GM19395 (cell line): ENCODE measurements around the gene GPM6B.

Experiments used
- ATAC-seq: cut with Tn5 transposase; IDR thresholded peaks from one replicate; pipeline ENCODE4 v1.9.1; 2021; ENCODE audit warnings: mild to moderate bottlenecking, moderate library complexity; ENCODE audit not compliant: unreplicated experiment

The GPM6B gene

DNA sequence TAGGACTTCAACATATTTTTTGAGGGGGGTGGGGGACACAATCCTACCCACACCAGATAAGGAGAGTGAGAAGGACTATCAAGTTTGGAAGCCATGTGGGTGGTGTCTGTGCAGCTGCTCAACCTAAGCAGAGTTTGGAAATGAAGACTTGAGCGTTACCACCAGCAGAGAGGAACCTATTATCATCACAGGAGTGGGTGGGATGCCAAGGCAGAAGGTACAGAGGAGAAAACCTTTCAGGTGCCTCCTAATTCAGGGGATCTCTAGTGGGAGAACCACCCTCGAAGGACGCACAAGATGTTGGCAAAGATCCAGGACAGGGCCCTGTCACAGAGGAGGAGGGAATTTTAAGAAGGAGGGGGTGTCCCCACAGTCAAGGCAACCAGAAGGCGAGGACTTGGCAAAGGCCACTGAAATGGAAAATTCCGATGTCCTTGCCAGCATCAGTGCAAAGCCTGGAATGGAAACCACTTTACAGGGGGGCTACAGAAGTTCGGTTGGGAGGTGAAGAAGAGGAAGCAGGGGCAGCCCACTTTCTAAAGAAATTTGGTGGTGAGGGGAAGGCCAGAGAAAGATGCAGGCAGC lies 8.4 kb upstream of the GPM6B start:
- ATAC-seq = no peak

DNA sequence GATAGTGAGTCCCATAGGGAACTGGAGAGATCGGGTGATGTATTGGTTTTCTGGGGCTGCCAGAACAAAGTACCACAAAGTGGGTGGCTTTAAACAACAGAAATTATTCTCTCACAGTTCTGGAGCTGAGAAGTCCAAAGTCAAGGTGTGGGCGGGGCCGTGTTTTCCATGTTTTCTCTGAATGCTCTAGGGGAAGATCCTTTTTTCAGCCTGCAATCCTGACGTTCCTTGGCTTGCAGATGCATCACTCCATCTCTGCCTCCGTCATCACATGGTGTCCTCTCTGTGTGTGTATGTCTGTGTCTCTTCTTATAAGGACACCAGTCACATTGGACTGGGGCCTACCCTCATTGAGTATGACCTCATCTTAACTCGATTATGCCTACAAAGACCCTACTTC lies 7.9 kb upstream of the GPM6B start:
- ATAC-seq = no peak

DNA sequence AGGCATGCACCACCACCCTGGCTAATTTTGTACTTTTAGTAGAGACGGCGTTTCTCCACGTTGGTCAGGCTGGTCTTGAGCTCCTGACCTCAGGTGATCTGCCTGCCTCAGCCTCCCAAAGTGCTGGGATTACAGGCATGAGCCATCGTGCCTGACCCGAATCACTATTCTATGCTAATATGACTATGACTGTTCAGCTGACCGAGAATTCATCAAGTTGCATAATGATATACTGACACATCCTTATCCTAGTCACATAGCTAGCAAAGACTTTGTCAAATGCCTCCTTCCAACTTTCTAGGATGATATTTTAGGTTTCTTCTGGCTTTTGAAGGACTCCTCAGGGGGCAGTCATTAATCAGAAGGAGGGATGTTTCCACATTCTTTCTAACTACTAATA lies 4.8 kb upstream of the GPM6B start:
- ATAC-seq = no peak

DNA sequence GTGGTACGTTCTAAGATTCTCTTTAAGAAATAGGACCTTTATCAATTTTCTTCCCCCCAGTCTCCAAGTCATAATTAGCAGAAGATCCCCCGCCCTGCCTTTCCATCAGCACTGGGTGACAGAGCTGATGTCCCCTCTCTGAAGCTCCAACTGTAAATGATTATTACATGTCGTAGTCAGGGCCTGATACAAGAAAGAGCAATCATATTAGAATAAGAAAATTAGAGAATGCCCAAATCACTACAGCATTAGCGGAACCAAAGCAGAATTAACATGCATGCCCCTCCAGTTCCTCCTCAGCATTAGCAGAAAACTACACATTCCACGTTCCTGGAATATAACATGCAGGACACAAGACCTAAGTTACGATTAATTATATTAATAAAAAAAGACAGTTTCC lies 717 bp downstream of the GPM6B start:
- no peak for ATAC-seq

DNA sequence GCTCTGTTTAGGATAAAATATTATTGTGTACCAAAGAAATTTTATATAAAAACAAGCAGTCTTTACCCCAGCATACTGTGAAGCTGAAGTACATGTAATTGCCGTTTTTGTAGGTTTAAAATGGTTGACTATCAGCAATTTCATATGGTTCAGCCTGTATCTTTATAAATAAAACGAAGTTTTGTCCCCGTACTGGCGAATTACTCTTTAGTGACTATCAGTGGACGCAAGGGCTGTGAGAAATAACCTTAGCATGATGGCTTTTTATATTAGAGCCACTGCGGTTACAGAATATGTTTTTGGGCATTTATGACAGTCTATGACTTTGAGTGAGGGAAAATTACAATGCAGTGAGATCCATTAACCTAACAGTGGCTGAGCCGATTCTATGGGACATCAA lies 1.2 kb downstream of the GPM6B start:
- ATAC-seq = no peak

DNA sequence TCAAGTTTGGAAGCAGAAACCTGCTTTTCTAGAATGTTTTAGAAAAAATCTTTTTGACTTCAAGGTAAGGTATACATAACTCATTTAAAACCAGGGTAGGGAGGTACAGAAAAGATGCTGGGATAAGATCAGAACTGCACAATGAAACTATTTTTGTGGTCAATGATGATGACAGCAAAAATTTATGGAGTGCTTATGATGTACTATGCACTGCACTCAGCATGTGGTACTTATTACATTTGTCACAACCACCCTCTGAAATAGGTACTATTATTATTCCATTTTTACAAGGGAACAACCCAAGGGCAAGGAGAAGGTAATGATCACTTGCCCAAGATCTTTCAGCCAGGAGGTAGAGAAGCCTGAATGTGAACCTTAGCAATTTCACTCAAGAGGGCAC lies 8.0 kb downstream of the GPM6B start:
- no peak for ATAC-seq

DNA sequence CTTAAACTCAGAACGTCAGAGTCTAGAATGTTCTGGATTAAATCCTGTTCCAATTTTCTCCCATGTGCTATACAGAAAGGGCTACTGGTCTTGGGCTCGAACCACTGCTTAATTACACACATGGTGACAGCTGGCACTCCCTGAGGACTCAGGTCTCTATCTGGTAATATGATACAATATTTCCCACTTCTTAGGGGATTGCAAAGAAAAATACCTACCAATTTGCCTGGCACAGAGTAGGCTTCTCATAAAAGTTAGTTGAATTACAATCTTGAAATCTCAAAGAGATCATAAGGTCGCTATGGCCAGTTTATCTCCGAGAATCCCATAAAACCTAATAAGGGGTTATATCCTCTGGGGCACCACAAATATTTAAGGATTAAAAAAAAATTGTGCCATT lies 8.6 kb downstream of the GPM6B start:
- no peak for ATAC-seq

DNA sequence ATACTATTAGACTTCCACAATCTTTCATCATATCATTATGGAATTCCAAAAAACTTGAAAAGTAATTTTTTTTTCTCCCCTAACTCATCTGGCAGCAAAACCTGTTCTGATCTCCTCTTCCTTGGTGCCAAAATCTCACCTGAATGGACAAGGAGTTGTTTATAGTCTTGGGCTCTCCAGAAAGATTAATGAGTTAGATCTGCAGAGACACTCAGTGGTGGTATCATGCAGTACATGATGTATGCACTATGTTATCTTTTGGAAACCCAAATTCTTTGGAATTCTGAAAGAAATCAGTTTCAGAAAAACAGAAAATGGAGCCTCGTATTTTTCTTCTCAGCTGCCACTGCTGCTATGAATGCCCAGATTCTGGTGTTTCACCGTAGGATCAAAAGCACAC lies 11.7 kb downstream of the GPM6B start:
- no peak for ATAC-seq

DNA sequence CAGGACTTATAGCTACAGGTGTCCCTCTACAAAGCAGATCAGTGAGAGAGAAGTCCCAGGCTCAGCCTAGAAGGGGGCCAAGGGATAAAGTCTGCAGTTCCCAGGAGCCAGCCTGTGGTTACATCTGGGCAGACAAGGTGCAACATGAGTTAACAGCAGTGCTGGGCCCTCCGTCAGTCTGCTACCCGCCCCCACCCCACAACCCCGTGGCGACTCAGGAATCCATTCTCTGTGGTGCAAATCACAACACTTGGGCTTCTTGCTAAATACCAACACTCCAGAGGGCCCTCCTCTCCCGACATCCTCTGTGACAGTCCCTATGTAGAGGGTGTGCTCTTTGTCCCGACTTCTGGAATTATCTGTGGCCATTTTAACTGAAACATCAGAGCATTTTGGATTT lies 13.8 kb downstream of the GPM6B start:
- no peak for ATAC-seq

DNA sequence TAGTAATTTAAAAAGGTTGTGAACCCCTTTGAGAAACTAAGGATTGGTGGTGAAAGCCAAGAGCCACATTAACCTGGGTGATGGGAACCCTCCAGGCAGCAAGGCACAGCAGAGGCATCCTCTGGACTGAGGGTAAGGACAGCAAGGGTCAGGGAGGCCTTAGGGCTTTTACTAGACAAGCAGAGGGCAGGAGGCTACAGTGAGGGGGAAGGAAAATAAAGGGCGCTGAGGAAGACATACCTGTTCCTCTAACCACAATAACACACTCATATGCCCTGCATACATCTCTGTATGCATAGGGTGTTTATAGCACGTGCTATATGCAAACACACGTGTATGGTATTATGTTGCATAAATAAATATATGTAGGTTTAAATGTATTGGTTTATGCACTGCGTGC lies 18.7 kb downstream of the GPM6B start:
- ATAC-seq = no peak

DNA sequence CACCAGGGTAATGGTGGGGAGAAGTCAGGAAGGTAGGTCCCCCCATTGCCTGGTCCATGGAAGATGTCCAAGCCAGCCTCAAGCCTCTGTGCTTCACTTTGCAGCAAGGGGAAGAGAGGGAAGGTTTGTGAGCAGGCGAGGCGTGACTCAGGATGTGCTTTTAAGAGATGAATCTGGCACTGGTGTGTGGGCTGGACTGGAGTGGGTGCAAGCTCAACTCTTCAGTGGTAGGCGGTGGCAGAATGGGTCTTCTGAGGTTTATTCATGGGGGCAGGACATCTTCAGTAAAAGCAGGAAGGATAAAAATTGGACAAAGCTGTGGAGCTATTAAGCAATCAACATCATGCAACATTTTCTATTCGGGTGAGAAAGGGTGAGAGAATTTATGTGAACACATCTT lies 19.4 kb downstream of the GPM6B start:
- ATAC-seq = no peak

DNA sequence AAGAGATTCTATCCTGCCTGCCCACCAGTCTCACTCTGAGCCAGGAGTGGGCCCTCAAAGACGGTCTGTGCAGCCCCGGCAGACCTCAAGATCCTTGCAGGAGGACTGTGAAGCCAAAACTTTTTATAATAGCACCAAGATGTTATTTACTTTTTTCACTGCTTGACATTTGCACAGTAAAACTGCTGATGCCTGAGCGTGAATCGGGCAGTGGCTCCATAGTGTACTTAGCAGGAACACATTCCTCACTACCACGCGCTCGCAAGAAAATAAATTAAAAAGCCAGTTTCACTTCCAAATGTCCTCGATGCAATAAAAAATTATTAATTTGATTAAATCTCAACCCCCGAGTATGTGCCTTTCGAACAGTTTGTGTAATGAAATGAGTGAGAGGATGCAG lies 22.5 kb downstream of the GPM6B start:
- no peak for ATAC-seq

DNA sequence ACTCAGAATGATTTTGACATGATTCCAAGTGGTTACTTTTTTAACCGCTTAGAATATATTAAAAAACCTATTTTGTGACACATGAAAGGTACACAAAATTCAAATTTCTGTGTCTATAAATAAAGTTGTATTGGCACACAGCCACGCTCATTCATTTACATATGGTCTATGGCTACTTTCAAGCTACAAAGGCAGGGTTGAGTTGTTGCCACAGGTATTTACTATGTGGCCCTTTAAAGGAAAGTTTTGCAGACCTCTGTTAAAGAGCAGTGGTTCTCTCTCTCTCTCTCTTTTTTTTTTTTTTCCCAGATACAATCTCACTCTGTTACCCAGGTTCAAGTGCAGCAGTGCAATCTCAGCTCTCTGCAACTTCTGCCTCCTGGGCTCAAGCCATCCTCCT lies 23.0 kb downstream of the GPM6B start:
- ATAC-seq = no peak

DNA sequence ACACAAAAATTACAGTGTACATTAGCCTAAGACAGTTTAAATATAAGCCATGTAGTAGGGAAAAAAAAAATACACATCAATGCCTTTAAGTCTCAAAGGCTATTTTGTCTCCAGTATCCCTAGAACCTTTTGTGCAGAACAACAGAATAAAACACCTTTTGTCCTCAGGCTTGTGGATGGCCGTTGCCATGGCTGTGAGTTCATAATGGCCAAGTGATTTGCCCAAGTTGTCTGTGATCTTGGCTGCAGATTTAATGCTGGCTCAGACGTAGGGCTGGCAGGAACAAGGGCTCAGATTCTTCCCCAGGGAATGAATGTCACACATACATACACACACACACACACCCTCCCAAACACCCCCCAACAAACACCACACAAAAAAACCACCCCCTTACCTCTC lies 25.3 kb downstream of the GPM6B start:
- no peak for ATAC-seq

DNA sequence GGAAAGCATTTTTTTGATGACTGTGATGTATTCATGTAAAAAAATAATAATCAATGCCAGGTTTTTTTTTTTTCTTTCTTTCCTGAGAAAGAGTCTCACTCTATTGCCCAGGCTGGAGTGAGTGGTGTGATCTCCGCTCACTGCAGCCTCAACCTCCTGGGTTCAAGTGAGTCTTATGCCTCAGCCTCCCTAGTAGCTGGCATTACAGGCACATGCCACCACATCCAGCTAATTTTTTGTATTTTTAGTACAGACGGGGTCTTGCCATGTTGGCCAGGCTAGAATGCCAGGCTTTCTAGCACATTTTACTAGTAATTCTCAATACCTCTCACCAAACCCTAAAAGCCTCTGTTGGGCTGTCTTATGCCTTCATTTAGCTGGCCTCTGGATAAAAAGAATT lies 25.7 kb downstream of the GPM6B start:
- ATAC-seq = no peak

DNA sequence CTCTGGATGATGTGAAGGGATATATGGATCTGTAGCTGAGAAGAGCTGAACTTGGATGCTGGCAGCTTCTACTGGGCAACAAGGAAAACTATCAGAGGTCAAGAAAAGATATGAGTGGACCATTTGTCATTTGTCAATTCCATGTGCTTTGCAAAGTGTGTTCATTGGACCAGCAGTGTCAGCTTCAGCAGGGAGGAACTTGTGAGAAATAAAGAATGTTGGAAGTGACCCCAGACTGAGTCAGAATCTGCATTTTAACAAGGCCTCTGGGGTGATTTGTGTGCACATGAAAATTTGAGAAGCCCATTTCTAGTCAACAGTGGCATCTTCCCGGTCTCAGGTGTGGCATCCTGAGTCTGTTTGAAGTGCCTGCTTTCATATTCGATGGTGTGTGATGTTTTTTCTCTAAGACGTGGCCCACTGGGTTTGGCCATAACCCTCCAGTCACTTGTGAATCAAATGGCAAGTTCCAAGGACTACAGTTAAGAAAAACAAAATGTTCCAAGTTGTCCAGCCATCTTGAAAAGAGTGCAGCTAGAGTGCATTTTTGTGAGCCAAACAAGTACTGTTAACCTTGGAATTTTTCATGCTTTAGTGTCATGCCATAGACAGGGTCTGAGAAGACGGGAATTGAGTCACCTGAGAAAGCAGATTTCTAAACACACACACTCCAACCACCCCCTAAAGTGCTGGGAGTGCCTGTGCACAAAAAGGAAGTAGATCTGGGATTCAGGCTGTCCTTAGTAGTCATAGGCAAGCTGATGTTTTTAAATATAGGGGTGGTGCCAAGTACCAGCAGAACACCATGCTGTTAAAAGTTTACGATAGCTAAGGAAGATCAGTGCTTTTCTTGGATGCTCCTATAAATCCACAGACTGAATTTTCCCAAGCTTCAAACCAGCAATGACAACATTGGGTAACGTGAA lies 26.4 kb downstream of the GPM6B start:
- ATAC-seq = no peak

DNA sequence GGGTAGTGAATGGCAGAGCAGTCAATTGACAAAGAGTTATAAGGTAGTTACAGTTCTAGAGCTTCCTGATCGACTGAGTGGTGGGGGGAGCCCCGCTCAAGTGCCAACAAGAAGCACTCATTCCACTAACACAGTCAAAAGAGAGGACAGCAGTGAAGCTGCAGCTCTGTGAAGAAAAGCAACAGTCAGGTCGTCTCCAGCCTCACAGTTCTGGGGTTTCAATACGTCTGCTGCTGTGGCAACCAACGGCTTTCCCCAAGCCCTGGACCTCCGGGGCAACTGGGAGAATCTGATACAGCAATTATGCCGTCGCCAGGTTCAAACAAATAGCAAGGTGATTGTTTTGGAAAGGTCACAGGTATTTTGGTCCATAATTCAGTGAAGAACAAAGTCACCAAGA lies 30.8 kb downstream of the GPM6B start:
- no peak for ATAC-seq

DNA sequence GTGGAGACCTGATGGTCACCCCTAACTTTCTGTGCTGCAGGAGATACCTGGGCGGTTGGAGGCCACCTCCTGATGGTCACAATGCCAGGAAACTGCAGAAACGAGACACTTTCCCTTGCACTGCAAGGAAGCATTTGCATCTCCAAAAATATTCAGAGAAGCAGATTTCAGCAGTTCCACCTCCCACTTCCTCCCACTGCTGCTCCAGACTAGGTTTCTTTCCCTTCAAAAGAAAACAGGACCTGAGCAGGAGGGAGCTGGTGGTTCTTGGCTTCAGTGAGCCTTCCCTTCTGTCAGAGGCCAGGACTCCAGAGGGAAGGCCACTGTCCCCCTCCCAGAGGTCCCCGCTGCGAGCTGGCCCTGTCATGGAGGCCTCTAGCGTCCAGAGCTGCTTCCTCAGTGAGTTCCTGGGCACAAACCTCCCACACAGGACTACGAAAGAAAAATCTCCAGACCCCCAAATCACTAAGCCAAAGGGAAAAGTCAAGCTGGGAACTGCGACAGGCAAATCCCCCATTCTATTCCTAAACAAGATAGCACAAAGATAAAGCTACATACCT lies 35.9 kb downstream of the GPM6B start:
- ATAC-seq = no peak

DNA sequence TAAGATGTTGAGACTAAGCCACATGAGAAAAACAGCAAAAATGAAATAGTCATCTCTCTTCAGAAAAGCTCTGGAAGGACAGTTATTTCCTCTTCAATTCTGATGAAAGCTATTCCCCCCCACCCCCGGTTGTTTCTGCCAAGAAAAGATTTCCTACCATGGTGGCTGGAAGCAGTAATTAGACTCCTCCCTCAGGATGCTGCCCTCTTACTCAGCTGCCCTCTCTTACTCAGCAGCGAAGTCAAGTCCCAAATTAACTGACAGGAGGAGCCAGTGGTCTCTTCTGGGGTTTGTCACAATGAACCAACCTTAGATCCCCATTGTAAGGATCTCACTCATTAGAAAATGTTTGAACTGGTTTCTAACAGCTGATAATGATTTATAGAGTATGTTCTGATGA lies 38.0 kb downstream of the GPM6B start:
- ATAC-seq = no peak

DNA sequence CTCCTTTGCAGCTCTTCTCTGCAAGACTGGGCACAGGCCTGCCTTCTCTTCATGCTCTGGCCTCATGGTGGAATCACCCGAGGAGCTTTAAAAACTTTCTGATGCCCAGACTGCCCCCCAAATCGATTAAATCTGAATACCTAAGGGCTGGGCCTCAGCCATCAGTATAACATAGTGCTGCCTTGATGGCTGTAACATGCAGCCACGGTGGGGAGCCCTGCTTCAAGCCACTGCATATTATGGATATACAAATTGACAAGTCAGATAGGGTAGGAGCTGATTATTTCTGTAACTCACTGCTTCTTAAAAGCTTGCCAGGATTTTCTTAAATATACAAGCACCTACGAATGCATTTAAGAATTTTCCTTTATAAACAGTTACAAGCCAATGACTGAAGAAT lies 40.5 kb downstream of the GPM6B start:
- no peak for ATAC-seq

DNA sequence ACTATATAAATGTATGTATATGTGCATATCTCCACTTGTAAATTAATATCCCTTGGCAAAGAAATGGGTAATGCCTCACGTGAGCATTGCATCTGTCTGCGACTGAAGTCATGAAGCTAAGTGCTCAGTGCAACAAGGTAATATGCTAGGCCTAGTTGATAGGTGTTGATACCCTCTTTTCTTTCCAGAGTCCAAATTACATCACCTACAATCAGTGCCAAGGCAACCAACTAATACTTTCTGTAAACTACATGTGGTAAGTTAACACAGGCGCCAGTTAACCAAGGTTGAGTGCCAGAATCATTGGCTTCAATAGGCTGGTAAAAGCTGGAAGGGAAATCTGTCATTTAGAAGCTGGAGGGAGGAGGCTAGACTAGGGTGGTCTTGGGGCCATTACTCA lies 41.1 kb downstream of the GPM6B start:
- ATAC-seq = no peak

DNA sequence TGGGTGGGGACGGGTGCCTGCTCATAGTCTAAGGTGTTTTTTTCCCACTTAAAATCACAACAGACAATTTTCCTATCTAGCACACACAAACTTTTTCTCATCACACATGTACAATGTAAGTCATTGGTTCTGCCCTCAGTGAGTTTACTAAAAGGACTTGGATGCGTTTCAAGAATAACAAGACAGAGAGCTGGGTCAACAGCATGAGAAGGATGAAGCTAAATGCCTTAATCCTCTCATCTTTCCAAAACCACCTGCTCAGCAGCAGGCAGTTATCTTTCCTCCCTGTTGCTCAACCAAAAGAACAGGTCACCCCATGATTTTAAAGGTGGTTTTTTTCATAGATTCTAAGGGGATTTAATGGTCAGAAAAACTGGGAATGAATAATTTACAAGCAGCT lies 42.2 kb downstream of the GPM6B start:
- ATAC-seq = no peak
